NCI-H1436 treated with DMSO at 0.1 percent for 48 hours (cell line): ENCODE data around the gene TRIM75.
"Not testable (repeated sequence)": the region's sequence is repeated elsewhere in the genome, so short reads cannot be mapped to it uniquely, and the experiment has no call there.

Experiments
- DNase-seq: peaks from one replicate; lab custom pipeline; 2025; lab: John Stamatoyannopoulos, UW

TRIM75 gene

DNA sequence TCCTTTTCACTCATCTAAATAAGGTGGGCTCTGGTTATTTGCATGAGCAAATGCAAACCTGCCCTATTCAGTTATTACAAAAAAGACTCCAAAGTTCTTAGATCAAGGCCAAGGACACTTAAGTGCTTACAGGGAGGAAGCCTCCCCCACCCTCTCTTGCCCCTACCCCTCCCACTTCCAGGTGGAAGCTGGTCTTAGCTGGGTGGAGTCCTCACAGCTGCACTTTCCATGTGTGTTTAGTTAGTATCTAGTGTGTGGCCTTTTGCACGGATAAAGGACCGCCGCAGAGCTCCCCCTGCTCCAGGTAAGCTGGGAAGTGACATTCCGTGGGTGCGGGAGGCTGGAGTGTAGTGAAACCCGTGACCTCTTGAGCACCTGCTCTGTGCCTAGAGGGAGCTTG is at the start of gene TRIM75:
TRIM75 (plus strand) TSS at position 222 of the 400 bp plus-strand sequence. CDS start 5,282 bp downstream, outside the sequence.
- no peak for DNase-seq

DNA sequence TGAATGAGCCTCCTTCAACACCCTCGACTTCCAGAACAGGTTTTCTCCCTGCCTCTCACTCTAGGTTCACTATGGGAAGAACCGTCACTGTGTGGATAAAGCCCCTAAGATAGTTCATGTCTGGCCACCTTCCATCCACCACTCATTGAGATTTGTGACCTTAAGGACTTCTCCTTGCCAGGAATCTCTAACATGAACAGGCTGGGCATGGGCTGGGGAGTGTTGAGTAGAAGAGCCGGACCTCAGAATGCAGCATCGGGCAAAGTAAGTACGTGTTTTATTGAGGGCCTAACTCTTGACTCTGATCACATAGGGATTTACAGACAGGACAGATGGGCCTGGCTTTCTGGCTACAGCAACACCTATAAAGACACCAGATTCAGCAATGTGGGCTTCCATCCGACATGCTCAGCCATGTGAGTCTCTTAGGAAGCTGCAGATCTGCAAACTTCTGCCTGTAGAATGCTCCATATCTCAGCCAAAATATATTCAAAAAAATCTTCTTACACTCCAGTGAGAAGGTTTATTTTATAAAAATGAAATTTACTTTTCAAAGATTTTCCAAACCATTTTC is 48.2 kb upstream of the TRIM75 start:
- no peak for DNase-seq

DNA sequence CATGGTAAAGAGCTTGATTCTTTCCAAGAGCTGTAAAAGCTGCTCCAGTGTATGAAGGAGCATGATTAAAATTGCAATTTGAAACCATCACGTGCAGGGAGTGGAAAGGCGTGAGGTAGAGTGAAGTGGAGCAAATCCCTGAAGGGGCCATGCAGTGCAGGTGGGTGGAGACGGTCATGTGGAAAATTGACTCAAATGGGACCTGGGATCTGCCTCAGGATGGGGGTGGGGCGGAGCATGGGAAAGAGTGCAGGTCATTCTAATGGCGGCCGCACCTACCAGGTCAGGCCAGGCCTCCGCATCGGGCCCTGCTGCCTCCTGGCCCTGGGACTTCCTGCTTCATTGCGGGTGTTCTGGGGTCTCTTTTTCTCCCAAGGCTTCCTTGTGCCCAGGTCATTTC is 47.2 kb upstream of the TRIM75 start:
- peak; percentile 38 for DNase-seq

DNA sequence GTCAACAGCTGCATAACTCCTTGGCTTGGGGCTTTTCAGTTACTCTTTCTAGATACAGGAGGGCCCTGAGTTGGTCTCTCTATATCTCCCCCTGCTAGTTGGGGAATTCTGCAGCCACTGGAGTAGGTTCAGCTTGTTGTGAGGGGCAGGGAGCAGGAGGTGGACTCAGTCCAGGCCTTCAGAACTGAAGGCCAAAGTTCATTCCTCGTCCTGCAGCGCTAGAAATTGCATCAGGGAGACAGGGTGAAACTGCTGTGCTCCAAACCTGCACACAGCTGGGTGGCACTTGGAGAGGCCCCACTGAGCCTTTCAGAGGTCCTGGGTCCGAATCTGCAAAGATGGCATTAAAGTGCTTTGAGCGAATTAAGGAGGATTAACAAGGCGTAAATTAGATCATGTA is 46.8 kb upstream of the TRIM75 start:
- DNase-seq, result no peak

DNA sequence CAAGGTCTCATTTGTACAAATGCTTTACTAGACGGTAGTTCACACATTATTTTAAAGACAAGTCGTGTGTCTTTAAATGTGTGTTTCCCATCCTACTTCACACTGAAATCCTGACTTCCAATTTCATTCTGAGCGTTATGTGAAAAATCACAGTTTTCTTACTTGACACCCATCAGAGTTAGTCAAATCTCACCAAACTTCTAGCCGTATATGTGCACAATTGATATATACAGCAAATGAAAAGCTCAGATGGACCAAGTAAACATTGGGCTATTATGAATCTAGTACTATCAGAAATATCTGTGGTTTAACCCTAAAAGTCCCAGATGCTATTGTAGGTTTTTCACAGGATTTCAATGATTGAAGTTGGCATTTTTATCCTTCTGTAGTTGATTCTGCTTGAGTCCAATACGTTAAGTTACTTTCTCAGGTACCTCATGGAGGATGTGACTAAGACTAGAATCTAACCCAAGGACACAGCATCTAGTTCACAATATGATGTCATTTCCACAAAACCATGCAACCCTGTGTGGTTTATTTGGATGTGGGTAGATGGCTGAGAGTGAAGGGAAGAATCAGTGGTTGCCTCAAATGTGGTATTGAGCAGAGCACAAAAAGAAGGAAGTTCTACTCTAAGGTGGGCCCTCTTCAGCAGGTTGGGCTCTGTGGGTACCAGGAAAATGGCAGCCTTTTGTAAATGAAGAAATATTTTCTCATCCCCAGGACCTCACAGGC is 44.0 kb upstream of the TRIM75 start:
- DNase-seq, result no peak

DNA sequence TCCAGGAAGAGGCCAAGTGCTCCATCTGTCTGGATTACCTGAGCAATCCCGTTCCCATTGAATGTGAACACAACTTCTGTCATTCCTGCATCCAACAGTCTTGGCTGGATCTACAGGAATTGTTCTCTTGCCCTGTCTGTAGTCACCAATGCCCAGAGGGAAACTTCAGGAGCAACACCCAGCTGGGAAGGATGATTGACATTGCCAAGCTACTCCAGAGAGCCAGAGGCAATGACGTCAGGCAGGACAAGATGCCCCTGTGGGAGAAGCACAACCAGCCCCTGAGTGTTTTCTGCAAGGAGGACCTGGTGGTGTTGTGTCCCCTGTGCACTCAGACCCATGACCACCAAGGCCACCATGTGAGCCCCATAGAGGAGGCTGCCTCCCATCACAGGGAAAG is 43.2 kb upstream of the TRIM75 start:
- no peak for DNase-seq

DNA sequence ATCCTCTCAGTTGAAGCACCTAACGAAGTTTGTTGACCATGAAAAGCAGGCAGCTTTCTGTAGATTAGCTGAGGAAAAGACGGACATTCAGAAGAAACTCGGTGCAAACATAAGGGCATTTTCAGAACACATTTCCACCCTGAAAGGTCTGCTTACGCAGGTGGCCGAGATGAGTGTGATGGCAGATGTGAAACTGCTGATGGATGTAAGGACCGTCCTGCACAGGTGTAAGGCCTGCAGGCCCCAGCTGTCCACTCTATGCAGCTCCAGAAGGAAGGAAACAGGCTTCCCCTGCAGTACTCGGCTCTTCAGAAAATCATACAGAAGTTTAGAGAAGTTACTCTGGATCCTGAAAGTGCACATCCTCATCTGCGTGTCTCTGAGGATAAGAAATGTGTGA is 42.7 kb upstream of the TRIM75 start:
- DNase-seq, result no peak

DNA sequence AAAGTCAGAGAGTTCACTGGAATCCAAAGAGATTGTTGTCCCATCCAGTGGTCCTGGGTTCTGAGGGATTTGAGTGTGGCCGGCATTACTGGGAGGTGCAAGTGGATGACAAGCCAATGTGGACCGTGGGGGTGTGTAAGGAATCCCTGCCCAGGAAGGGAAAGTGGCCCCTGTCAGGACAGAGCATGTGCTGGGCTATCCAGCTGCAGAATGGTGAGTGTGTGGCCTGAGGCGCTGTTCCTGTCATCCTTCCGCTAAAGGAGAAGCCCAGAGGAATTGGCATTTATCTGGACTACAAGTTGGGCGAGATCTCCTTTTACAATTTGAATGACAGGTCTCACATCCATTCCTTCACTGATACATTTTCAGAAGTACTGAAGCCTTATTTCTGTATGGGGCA is 42.3 kb upstream of the TRIM75 start:
- no peak for DNase-seq

DNA sequence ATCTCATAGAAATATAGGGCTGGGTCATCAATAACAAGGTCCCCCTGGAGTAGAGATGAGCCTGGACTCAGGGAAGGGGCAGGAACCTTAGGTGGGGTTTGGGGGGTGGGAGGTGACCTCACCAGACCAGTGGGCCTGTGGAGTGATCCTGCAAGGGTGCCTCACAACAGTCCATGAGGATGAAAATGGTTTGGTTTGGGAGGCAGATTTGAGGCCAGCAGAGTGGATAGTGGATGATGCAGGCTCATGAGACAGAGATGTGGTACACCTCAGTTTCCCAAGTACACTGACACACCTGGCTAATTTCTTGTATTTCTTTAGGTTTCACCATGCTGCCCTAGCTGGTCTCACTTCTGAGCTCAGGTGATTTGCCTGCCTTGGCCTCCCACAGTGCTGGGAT is 40.0 kb upstream of the TRIM75 start:
- DNase-seq, result no peak

DNA sequence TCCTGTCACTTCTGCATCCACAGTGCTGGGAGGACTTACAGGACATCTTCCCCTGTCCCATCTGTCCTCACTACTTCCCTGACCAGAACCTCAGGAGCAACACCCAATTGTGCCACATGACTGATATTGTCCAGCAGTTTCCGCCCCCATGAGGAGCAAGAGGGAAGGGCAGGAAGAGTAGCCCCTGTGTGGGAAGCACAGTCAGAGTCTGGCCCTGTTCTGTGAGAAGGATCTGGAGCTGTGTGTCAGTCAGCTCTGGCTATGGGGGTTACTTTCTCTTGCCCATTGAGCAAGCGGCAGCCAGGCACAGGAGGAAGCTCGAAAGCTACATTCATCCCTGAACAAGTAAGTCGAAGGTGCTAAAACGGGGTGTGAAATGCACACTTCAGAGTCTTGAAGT is 36.7 kb upstream of the TRIM75 start:
- DNase-seq, result no peak

DNA sequence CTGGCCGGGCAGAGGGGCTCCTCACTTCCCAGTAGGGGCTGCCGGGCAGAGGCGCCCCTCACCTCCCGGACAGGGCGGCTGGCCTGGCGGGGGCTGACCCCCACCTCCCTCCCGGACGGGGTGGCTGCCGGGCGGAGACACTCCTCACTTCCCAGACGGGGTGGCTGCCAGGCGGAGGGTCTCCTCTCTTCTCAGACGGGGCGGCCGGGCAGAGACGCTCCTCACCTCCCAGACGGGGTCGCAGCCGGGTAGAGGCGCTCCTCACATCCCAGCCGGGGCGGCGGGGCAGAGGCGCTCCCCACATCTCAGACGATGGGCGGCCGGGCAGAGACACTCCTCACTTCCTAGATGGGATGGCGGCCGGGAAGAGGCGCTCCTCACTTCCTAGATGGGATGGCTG is 33.7 kb upstream of the TRIM75 start:
- not testable (repeated sequence) for DNase-seq

DNA sequence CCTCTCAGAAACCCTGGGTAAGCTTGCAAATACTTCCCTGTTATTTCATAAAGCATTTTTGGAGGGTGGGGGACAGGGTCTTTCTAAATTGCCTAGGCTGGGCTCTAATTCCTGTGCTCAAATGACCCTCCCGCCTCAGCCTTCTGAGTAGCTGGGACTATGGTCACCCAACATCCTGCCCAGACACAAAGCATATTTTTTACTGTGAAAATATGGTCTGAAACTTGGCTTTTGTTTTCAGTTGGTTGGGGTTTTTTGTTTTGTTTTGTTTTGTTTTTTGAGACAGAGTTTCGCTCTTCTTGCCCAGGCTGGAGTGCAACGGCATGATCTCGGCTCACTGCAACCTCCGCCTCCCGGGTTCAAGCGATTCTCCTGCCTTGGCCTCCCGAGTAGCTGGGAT is 27.9 kb upstream of the TRIM75 start:
- not testable (repeated sequence) for DNase-seq

DNA sequence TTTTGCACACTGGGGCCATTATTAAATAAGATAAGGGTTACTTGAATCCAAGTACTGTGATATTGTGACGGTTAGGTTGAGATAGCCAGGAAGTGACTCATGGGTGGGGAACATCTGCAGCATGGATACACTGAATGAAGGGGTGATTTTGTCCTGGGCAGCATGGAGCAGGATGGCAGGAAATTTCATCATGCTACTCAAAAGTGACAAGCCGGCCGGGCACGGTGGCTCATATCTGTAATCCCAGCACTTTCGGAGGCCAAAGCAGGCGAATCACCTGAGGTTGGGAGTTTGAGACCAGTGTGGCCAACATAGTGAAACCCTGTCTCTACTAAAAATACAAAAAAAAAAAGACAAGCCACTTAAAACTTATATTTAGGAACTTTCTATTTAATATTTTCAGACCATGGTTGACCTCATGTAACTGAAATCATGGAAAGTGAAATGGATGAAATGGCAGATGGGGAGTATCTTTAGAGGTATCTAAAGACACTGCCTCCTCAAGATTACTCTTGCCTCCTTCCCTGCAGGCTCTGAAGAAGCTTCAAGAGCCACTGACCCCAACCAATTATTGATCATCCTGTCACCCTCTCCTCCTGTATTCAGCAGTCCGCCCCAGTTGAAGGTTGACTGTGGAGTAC is 25.8 kb upstream of the TRIM75 start:
- no peak for DNase-seq

DNA sequence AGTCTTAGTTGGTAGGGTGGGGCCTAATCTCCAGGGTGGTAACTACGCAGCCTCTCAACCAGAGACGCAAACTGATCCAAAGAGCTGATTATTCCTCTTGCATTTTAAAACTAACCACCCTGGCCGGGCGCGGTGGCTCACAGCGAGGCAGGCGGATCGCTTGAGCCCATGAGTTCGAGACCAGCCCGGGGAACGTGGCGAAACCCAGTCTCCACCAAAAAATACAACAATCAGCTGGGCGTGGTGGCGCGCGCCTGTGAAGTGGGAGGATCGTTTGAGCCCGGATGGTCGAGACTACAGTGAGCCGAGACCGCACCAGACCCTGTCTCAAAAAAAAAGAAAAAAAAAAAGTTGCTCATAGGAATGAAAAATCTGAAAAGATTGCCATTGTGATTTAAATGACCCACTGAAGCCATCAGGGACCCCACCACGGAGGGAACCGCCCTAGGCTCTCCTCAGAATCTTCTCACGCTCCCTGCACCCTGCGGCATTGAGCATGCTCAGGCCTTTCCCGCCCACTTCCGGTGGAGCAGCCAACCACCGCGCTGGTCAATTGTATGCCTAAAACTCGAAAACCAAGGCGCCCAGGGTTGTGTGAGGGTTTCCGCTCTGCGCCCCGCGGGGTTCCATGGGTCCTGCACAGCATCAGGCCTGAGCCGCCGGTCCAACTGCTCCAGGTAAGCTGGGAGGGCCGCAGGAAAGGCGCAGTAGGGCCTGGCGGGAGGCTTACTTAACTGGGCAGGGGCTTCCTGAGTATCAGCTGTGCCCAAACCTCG is 22.0 kb upstream of the TRIM75 start, which contains the start of gene TRIM60:
TRIM60 (plus strand) TSS at position 564 of the 776 bp plus-strand sequence. CDS start 8,074 bp downstream, outside the sequence.
- no peak for DNase-seq

DNA sequence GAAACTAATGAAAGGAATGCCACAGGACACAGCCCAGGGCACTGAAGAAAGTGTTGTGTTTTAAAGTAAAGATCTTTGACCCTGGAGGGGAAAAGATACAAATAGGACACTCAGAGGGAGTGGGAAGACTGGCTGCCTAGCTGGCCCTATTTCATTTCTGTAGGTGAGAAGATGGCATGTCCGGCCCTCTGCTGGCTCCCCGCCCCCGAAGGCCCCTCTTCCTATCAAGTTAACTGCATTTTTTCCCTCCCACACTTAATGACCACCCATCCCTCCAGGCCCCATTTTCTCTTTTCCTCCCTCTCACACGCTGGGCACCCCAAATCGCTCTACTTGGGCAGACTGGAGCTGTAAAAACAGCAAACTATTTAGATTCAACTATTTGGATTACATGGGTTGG is 5.5 kb upstream of the TRIM75 start:
- DNase-seq, result no peak

DNA sequence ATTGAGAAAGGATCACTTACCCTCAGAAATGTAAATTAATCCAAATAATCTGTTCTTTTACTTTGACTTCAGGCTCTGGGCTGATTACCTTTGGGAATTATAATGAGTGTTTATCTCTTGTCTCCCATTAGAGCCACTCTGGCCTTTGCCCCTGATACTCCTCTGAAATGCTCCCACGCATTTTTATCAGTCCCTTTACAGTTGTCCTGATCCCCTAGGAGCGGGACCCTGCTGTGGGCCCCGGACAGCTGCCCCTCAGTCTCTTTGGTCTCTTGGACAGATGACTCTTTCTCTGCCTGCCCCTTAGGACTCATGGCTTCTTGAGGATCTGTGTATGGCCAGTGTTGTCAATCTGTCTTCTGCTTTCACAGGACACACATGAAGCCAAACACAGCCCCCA is 1.0 kb upstream of the TRIM75 start:
- no peak for DNase-seq

DNA sequence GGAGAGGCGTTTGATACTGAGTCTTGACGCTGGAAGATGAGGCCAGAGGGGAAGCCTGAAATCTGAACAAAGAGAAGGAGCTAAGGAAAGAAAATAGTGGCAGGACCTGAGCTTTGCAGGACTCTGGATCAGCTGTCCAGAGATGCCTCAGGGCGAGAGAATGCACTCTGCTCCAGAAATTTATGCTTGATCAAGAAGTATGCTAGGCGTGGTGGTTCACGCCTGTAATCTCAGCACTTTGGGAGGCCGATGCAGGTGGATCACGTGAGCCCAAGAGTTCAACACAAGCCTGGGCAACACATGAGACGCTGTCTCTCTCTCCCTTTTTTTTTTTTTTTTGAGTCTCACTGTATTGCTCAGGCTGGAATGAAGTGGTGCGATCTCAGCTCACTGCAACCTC is 1.9 kb downstream of the TRIM75 start:
- no peak for DNase-seq

DNA sequence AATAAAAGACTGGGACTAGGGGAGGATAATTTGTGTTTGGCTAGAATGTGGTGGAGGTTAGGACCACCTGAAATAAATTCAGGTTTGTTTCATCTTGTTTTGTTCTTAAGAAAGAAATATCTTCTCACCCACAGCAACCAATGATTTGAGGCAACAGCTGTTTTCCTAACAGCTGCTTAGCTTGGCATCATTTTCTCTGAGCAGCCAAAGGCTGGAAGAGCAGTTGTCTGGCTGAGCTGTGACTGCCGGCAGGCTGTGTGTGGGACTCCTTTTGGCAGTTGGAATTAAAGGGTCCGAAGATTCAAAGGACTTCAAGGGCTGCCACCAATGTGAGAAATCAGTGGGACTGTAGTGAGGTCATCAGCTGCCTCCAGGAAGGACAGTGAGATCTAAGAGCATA is 5.0 kb downstream of the TRIM75 start:
- DNase-seq, result no peak

DNA sequence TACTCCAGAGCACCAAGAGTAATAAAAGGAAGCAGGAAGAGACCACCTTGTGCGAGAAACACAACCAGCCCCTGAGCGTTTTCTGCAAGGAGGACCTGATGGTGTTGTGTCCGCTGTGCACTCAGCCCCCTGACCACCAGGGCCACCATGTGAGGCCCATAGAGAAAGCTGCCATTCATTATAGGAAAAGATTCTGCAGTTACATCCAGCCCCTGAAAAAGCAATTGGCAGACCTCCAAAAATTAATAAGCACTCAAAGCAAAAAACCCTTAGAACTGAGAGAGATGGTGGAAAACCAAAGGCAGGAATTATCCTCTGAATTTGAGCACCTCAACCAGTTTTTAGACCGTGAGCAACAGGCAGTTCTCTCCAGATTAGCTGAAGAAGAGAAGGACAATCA is 5.7 kb downstream of the TRIM75 start:
- DNase-seq, result no peak

DNA sequence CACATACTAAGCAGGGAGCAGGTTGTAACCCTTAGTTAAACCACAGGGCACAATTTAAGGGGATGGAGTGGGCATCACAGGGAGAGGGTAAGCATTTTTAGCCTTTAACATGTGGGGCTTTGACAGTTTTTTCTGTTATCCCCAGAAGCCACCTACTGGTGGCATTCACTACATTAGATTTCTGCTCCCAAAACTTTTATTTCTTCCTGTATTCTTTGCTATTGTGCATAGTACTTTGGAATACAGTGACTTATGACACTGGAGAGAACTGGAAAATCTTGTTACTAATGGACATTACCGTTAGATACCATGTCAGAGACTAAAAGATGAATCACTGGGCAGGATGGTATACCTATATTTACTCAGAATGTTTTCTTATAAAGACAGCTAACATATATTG is 7.3 kb downstream of the TRIM75 start:
- DNase-seq, result no peak

DNA sequence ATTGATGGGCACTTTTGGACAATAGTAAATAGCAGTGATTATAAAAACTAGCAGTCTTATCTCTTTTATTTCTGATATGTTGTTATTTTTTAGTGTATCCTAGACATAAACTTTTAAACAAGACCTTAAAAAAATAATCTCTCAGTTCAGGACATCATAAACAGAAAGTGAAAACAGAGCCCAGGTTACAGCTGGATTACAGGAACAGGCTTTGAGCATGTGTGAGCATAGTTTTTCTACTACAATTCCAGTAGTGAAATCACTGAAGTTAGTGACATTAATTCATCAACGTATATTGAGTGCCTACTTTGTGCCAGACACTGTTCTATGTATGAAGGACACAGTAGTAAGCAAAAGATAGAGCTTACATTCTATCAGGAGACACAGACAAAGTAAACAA is 16.9 kb downstream of the TRIM75 start:
- no peak for DNase-seq

DNA sequence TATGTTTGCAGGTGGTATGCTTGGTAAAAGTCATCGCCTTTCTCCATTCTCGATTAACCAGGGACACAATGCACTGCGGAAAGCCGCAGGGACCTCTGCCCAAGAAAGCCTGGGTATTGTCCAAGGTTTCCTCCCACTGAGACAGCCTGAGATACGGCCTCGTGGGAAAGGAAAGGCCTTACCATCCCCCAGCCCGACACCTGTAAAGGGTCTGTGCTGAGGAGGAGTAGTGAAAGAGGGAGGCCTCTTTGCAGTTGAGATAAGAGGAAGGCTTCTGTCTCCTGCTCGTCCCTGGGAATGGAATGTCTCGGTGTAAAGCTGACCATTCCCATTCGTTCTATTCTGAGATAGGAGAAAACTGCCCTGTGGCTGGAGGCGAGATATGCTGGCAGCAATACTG is 19.7 kb downstream of the TRIM75 start:
- not testable (repeated sequence) for DNase-seq
